HG02763 (cell line): ENCODE results near the gene BRI3.
"Not testable (repeated sequence)": the region's sequence is repeated elsewhere in the genome, so short reads cannot be mapped to it uniquely, and the experiment has no call there.

Source experiments
- ATAC-seq: cut with Tn5 transposase; IDR thresholded peaks from one replicate; pipeline ENCODE4 v1.9.1; 2021; ENCODE audit warnings: mild to moderate bottlenecking, moderate library complexity; ENCODE audit not compliant: unreplicated experiment

BRI3 gene

DNA sequence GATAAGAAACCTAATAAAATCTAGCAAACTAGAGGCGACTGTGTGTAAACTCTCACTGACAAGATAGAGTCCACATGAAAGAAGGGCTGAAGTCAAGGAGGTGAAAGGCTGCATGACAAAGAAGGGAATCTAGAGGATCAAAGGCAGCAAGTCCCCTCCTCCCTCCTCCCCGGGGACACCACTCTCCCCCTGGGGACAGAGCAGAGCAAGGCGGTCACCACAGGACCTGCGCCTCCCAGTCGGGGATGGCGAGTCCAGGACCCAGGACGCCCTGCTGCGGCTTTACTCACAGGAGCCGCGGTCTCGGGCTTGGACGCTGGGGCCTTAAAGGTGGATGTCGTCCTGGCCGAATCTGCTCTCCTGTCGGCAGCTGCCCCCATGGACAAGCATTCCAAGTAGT is 22.4 kb downstream of the BRI3 start:
- no peak for ATAC-seq

DNA sequence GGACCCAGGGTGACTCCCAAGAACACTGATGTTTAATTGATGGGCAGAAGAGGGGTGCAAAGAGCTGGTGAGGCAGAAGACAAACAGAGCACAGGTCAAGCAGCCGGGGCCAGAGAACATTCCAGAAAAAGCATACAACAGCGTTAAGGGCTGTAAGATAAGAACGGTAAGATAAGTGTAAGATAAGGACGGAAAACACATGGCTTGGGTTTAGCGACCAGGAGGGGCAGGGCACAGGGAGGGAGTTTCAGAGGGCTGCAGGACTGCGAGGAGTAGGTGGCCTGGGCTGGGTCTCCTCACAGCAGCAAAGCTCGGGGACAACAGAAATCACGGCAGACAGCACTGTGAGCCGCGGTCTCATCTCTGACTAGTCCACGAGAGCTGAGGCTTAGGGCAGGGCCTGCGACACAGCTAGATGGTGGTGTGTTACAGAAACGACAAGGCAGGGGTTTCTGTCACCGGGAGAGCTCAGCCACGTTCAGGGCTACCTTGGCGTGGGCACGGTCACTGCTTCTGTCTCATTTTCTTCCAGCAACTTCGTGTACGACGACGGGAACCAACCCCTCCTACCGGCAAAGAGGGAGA is 24.6 kb downstream of the BRI3 start:
- ATAC-seq, result no peak

DNA sequence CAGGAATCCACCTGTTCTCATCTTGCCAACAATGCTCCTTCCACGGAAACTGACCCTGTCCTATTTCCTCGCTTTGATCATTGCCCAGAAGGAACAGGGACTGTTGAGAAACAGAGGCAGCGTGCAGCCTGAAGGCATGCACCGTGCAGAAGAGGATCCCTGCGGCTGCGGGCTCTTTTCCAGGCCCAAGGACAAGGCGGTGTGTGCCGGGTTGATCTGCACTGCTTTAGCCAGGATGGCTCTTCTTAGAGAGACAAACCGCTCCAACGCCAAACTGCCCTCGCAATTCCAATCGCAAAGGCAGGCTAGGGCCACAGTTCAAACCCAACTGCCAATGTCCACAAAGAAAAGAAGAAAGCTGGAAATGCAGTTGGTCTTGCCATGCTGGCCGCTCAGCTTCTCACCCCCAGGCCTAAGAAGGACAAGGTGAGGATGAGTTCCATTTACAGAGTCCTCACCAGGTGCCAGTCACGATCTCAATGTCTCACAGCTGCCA is 26.5 kb downstream of the BRI3 start:
- ATAC-seq, result no peak

DNA sequence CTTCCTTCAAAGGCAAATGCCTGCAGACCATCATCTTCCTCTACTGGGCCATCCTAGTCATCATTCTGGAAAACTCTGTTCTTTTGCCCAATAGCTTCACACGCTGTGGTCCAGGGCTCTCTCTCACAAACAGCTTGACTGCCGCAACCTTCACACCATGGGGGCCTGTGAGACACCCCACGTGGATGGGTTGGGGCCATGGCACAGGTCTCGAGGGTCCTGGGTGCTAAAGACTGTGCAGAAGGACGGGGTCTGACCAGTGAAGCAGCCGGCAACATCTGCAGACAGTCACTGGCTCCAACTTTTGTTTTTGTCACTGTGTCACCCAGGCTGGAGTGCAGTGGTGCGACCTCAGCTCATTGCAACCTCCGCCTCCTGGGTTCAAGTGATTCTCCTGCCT is 28.1 kb downstream of the BRI3 start:
- no peak for ATAC-seq

DNA sequence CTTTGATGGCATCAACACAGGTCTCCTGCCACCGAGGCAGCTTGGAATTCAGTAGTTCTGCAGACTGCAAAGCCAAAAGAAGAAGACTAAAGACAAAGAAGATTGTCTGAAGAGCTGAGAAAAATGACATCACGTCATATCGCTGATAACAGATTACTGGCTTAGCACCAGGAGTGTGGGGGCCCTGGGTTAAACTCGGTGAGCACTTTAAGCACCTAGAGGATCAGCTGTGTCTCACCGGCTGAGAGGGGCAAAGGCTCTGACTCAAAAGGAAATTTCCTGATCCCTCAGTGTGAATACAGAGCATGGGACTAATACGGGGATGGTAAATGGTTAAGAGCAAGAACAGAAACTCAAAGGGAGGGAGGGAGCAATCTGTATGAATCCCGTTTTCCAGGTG is 30.7 kb downstream of the BRI3 start:
- no peak for ATAC-seq

DNA sequence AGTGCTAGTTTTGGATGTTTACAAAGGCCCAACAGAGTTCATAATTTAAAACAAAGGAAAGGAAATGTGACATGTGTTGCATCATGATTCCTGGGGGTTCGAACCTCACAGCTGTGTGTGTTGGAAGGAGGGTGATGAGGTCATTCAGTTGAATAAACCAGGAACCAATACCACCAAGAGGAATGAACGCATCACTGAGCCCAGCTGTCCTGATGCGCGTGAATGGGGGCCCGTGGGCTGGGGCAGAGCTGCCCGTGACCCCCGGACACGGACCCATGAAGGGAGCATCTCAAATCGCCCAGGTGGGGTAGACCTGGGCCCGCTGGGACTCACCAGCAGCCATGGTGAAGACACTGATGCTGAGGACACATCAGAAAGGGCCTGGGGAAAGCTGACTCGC is 33.0 kb downstream of the BRI3 start:
- ATAC-seq, result peak; percentile 50

DNA sequence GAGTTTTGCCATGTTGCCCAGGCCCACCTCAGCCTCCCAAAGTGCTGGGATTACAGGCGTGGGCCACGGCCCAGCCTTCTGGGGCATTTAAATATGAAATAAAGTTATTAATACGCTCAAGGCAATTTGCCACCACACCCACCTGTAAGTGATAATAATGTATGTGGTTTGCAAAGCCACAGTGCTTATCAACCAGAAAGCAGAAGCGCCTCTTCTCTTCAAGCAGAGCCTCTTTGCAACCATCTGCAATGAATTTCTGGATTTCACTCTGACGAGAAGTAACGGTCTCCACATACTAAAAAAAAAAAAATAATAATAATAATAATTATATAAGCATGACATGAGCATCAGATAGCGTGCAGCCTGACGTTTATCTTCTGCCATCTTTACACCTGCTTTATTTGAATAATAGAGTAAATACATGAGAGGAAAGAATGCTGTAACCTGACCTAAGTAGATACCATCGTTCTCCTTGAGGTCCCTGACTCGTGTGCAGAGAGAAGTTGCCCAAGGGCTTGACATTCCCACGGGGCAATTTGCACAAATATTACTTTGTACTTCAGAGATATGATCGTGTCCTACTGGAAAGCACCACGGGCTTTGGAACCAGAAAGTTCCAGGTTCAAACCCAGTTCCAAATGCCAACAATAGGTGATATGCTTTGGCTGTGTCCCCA is 34.0 kb downstream of the BRI3 start:
- ATAC-seq, result no peak

DNA sequence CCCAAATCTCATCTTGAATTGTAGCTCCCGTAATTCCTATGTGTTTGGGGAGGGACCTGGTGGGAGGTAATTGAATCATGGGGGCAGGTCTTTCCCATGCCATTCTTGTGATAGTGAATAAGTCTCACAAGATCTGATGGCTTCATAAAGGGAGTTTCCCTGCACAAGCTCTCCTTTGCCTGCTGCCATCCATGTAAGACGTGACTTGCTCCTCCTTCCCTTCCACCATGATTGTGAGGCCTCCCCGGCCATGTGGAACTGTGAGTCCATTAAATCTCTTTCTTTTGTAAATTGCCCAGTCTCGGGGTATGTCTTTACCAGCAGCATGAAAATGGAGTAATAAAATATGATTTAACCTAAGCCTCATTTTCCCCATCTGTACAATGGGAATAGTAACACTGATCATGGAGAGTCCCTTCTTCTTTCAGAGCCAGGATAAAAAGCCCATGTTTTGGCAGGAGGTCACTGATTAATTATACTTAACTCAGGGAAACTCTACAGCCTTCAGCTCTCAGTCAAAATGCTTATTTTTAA is 34.6 kb downstream of the BRI3 start:
- ATAC-seq, result not testable (repeated sequence)

DNA sequence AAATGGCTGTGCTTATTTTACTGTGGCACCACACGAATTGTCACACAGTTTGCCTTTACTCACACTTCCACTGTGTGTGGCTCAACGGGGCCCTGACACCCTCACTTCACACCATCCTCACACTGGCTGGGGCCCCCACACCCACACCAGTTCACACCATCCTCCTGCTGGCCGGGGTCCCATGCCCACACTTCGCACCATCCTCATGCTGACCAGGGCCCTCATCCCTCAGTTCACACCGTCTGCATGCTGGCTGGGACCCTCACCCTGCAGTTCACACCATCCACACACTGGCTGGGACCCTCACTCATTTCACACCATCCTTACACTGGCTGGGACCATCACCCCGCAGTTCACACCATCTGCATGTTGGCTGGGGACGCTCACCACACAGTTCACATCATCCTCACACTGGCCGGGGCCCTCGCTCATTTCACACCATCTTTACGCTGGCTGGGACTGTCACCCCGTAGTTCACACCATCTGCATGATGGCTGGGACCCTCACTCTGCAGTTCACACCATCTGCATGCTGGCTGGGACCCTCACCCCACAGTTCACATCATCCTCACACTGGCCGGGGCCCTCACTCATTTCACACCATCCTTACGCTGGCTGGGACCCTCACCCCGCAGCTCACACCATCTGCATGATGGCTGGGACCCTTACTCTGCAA is 36.0 kb downstream of the BRI3 start:
- ATAC-seq, result no peak

DNA sequence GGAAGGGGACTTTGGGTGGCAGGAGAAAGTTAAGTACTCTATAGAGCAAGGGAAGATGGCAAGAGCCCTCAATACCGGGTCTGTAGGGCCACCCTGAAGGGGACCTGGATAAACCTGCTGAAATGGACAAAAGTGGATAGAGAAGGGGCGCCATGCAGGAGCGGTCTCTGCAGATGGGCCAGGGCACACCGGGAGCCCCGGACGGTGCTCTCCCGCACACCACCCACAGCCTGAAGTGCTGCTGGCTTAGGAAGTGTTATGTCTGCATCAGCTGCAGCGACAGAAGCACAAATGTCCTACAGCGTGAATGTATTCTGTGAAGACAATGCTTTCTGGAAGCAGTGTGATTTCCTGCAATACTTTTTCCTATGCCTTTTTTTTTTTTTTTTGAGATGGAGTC is 37.7 kb downstream of the BRI3 start:
- ATAC-seq, result no peak

DNA sequence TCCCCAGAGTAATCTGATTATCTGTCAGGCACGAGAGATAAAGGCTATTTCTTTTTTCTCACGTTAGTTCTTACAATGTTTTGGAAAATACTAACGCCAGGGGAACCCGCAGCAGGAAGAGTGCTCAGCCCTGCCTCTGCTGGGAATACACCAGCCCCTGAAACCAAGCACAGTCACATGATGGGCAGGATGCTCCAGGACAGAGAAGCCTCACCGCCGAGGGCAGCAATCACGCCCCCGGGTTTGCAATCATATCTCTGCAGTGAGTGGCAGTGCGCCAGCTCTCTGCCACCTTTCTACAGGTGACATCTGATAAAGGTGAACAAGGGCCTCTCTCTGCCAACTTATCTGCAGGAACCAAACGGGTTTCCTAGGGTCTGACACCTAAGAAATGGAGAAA is 39.8 kb downstream of the BRI3 start:
- no peak for ATAC-seq

DNA sequence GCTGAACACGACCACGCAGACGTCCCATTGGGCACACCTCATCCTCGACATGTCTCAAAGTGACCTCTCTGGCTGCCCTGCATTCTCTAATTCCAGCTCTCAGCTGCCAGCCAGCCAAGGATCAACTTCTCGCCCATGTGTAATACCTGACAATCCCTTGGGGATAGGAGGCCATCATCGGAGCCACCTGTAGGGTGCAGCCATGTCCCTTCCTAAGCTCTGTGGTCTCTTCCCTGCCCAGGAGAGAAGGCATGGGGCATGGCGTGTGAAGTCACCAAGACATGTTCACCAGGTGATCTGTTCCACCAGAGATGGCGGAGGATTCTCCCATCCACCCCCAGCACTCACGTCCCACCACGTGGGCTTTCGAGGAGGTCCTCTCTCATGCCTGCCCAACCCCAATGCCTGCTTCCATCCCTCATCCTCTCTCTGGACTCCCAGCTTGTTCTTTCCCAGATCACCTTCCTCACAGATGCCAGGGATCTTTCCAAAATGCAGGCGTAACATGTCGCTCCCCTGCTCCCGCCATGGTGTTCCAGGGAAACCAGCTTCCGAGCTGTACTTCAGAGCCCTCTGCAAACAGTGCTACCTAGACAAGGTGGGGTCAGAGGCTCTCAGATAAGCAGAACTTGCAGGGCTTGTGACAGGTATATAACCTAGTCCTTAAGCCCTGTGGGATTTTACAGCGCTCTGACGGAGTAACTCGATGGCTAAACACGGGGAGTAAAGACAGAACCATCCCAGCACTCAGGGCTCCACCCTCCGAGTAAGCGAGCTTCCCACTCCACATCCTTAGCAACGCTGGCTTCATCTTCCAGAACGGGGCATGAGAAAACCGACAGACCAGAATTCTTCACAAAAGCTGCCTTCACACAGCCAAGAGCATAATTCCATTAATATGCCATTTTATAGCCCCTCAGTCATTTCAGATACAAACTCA is 41.1 kb downstream of the BRI3 start:
- ATAC-seq, result no peak

DNA sequence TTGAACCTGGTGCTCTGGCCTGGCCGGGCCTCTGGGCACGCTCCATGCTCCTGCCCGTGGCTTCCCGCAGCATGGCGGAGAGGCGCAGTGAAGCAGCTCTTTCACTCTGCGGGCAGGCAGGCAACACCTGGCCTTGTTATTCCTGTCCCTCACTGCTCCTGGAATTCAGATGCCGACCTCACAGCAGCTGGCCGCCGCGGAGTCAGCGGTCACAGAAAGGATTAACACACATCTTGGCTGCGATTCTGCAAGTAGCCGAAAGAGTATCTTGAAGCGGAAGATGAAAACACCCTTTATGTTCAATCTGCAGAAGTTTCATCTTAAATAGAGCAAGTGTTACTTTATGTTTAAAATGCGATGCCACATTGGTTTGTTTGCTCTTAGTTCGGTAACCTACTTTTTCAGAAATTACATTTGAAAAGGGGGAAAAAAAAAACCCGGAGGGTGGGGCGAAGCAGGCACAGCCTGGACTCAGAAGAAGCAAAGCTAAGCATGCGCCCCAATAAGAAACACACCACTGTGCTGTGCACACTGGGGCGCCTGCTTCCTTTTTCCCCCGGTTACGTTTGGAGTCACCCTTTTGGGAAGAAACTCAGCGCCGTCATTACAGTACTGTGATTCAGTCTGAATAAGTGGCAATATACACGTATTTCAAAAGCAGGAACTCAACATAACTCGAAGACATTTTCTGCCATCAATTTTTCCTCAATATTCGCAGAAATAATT is 42.3 kb downstream of the BRI3 start:
- ATAC-seq, result no peak

DNA sequence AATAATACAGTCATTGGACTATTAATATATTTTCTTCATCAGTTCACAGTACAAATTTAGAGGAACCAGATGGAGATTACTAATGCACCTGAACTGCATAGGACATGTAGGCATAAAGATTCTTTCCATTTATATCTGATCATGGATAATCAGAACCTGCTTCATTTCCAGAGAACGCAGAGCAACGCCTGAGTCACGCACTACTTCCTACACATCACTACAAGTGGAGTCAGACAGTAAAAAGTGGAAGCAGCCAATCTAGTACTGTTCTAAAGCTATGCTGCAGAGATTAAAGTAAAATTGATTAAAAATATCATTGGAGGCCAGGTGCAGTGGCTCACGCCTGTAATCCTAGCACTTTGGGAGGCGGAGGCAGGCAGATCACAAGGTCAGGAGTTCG is 43.3 kb downstream of the BRI3 start:
- no peak for ATAC-seq

DNA sequence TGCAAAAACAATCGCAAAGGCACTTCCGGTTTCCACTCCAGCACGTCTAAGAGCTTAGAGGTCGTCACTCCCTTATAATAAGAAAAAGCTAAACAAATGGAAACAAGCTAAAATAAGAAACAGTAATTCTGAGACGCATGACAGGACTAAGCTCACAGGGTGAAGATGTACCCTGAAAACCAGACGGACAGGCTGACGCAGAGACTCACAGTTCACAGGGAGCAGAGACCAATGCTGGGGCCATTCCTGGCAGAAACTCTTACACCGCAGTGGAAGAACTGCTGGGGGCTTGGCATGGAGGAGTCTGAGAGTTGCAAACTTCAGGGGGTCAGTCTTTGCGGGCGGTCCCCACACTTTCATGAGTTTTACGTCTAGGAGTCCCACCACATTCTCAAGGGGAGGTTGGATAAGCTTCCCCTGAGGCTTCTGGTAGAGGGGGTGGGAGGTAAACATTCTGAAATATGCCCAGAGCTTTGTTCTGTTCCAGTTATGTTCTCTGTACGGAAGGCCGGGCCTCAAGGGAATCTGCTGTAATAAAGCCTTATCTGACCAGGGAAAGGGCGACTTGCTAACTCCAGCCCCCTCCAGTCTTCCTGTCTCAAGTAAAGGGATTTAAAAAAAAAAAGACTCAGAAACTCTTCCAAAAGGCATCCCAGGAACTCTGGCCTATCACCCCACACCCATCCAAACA is 47.8 kb downstream of the BRI3 start:
- no peak for ATAC-seq

DNA sequence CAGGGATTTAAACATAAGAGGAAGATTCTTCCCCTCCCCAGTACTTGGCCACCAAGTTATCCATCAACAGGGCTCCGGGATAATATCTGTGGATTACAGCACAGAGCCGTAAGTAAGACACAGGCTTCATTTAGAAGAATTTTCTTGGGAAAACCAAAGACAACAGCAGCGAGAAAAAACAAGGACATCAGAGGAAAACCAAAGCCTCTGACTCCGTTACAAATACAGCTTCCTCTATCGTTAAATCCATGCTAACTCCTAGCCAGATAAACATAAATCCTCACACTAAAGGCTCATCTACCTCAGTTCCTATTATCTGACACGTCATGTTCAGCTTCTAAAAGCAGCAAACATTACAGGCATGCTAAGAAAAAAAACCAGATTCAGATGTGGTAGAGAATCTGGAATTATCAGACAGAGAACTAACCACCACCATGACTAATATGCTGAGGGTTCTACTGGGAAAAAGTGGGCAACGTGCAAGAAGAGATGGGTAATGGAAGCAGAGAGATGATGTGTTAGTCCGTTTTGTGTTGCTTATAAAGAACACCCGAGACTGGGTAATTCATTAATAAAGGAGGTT is 48.4 kb downstream of the BRI3 start:
- ATAC-seq, result no peak

DNA sequence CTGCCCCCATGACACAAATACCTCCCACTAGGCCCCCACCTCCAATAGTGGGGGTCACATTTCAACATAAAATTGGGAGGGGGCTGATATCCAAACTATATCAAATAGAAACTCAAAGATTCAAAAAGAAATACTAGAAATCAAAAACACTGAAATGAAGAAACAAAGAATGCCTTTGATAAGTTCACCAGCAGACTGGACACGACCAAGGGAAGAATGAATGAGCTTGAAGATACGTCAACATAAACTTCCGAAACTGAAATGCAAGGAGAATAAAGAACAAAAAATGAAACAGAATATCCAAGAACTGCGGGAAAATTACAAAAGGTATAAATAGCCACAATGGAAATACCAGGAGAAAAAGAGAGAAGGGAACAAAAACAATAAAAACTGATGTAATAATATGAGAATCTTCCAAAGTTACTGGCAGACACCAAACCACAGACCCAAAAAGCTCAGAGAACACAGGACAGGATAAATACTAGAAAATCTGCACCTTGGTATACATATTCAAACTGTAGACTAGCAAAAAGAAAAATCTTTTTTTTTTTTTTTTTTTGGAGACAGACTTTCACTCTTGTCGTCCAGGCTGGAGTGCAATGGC is 49.5 kb downstream of the BRI3 start:
- no peak for ATAC-seq

DNA sequence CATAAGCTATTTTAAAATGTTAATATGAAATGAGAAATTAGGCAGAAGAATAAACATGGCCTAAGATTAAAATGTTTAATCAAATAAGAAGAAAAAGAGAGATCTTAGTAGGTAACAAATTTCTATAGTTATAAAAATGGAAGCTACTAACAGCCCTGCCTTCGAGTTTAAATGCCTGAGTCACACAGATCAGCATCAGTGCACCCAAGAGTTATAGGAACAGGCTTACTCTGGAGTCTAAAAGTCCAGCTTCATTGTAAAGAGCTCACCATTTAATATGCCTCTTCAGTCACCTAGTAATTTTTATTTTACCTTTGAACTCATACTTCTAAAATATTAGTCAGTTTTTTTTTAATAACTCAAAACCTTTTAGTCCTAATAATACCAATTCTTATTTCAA is 52.6 kb downstream of the BRI3 start:
- ATAC-seq, result no peak

DNA sequence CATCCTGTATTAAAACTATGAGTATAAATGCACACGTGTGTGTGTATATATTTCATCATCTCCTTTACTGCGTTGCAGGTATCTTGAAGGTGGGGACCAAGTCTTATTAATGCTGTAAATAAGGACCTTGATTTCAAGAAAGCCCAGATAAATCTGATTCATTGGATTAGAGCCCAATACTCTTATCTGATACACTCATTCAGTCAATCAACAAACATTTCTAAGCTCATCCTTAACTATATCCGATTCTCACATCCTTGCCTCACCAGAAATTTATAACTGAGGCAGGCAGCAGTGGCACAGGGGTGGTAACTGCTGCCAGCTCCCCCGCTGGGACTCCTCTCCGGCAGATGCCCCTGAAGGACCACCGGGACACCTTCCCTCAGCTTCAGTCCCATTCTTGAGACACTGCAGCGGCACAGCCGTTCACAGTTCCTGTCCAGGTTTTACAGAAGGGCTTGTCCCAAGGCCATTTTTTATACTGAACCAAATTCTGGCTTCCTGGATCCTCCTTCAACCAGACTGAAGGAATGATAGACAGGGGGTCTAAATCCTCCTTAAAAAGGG is 54.0 kb downstream of the BRI3 start:
- ATAC-seq, result no peak
